ELF-1 (cell line): ENCODE results near the gene MMP28.
"Not testable (repeated sequence)": the region's sequence is repeated elsewhere in the genome, so short reads cannot be mapped to it uniquely, and the experiment has no call there.

ENCODE experiments used
- DNase-seq: peaks from one replicate; pipeline ENCODE4 v3.0.0-alpha.2; 2016; ENCODE audit warnings: low read depth, low spot score

Gene MMP28

DNA sequence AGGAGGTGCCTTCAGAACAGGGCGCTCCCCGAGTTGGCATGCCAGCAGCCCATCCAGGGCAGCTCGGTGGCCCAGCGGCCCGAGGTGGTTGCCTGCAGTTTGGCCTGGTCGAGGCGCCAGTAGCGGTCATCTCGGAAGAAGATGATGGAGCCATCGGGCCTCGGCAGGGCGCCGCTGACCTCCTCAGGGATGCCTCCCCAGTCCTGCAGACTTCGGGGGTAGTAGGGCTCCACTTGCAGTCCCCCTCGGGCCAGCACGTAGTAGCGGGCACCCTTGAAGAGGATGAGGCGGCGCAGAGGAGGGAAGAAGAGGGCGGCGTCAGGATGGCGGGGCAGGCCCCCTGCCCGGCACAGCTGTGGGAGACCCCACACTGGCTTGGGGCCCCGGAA is 29.0 kb downstream of the MMP28 start:
- no peak for DNase-seq

DNA sequence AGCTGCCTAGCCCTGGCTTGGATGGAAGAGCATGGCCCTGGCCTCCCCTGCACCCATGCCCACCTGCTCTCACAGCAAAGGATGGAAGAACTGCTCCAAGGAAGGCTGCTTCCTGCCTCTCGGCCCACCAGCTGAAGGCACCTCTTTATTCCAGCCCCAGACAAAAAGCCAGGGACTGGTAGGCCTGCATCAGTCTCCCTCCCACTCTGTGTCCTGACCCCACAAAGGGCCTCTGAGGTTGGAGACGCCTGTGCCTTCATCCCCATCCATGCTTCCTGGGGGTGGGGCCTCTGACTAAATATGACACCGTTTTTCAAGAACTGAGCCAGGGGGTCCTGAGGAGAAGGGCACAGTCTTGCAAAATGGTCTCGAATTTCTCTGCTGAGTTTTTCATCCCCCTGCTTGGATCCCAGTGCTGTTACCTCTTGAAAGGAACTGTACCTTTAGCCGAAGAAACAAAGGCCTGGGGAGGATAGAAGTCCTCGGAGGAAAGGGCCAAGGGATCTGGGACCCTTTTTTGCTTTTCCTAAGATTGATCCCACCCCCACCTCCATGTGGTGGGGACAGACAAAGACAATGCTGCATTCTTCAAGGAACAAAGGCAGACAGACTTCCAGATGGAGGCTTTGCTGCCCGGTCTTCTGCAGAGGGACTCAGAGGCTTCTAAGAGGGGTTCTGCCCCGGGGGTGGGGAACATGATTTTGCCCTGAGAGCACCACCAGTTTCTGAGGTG is 29.5 kb downstream of the MMP28 start:
- DNase-seq = no peak

DNA sequence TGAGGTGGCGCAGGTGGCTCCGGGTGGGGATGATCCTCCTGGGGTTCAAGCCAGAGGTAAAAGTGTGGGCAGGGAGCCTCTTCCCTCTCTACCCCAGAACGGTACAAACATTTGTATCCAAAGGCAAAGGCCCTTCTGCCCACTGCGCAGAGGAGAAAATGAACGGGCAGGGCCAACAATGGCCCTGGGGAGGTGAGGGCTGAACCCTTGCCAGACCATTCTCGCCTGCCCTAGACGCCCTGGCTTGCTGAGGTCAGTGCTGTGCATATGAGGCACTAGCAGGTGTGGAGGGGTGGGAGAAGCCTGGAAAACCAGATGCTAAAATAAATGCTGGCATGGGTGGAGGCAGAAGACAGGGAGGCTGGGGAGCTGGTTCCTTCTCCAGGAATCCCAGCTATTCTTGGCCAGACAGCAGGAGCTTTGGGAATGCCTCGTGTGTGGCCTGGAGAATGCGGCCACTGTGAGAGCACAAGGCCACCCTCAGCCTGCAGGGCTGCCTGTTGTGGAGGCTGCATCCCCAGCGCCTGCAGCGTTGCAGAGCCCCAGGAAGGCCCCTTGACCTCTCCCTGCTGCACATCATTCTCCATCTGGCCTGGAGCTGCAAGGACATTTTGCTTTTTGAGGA is 30.2 kb downstream of the MMP28 start:
- DNase-seq = peak; percentile 82

DNA sequence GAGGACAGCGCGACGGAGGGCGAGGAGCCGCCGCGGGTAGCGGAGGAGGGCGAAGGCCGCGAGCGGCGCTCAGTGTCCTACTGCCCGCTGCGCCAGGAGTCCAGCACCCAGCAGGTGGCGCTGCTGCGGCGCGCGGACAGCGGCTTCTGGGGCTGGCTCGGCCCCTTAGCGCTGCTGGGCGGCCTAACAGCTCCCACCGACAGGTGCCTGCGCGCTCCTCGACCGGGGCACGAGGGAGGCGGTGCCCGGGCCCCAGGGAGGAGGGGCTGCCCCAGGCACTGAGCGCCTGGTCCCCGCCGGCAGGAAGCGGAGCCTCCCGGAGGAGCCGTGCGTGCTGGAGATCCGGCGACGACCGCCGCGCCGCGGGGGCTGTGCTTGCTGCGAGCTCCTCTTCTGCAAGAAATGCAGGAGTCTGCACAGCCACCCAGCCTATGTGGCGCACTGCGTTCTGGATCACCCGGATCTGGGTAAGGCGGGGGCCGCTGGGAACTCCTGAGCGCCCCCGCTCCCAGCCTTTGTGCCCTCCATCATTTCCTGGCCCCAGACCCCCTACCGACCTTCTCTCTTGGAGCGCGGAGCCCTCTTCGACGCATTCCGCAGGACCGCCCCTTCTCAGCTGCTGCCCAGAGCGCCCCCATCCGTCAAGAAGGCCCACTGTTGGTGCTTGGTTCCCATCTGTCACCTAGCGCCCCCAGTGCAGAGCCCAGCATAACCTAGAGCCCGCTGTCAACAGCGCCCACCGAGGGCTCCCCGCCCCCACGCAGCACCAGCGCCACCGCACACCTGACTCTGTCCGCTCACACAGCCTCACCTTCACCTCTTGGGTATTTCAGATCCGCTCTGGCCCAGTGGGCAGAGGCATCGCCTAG is 31.1 kb downstream of the MMP28 start:
- DNase-seq = peak; percentile 99

DNA sequence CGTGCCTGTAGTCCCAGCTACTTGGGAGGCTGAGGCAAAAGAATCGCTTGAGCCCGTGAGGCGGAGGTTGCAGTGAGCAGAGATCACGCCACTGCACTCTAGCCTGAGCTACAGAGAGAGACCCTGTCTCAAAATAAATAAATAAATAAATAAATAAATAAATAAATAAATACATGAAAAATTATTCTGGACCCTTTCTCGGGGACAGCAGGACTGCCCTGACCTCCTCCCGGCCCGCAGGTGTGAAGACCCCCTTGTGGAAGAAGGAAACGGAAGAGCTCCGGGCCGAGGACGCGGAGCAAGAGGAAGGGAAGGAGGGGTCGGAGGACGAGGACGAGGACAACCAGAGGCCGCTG is 31.7 kb downstream of the MMP28 start:
- DNase-seq = no peak

DNA sequence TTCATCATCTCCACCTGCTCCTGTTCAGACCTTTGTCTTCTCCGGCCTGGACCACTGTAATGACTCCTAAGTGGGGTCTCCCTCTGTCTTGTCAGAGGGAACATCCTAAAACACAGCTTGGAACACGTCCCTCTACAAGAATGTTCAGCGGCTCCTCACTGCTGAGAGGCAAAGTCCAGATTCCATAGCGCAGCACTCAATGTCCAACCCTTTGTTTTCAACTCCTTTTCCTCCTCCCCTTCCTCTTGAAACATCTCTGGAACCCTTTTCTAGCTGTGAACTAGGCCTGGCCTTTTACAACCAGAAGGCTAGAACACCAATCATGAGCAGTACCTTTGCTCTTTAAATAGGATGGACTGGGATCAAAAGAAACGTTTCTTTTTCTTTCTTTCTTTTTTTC is 33.8 kb downstream of the MMP28 start:
- no peak for DNase-seq

DNA sequence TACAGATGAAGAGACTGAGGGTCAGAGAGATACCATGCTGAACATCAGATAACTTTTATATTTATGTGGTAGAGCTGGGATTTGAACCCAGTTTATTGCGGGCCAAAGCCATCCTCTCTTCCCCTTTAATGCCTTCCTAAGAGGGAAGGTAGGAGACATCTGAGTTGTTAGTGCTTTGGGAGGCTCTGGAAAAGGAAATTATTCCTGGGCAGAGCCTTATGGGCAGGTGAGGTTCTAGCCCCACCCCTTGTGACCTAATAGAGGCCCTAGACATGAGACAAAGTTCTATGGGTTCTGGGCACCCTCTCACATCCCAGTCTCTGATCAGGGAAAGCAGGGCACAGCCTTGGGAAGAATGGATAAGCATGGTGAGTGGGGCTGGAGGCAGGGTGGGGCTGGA is 34.9 kb downstream of the MMP28 start, which contains the start of gene C17orf50:
Gene C17orf50, plus strand, starts transcription at position 301 of the 400 bp plus-strand sequence. Its CDS starts 55 bp downstream, at position 356.
- no peak for DNase-seq

DNA sequence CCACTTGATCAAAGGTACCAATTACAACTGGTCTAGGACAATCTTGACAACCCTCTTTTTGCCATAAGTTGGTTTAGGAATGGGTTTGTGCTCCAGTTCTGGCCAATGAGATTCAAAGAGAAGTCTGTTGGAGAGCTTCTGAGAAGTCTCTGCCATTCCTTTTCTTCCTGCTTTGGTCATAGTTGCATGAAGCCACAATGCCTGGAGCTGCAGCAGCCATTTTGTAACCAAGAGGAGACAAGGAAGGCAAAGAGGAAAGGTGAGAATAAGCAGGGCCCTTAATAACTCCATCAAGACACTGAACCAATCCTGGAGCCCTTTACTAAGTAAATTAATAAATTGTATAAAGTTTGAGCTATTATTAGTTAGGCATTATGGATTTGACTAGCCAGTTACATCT is 38.2 kb downstream of the MMP28 start:
- DNase-seq = no peak

DNA sequence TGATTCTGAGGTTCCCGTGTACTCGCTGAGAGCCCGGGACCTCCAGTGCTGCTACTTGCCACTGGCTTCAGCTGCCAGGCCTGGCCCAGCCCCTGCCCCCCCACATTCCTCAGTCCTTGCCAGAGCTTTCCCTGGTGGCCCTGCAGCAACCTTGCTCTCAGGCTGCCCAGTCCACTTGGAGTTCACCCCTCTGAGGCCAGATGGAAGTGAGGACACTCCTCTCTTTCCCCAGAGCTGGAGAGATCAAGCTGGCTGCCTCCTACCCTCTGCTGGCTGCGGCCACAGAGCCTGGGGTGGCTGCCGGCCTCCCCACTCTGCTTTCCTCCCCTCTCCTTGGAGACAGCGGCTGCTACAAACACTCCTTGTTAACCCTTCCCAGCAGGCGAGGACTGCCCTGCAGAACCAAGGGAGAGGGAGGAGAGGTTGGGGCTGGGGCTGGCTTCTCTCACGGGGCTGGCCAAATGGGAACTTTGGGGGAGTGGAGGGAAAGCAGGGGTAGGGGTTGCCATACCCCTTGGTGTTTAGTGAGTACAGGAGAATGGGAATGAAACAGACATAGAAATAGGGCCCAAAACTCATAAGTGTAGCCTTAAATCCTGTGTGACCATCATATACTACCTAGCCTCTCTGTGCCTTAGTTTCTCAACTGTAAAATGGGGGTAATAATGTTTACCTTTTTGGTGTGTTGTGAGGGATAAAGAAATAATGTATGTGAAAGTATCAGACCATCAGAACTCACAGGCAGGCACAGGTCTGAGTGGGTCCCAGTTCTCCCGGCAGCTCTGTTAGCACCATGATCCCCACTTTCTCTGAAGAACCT is 42.3 kb downstream of the MMP28 start, which contains the start of gene GAS2L2:
Gene GAS2L2, minus strand, starts transcription at position 295 of the 820 bp plus-strand sequence. CDS start 389 bp downstream, outside the sequence.
- DNase-seq = no peak

DNA sequence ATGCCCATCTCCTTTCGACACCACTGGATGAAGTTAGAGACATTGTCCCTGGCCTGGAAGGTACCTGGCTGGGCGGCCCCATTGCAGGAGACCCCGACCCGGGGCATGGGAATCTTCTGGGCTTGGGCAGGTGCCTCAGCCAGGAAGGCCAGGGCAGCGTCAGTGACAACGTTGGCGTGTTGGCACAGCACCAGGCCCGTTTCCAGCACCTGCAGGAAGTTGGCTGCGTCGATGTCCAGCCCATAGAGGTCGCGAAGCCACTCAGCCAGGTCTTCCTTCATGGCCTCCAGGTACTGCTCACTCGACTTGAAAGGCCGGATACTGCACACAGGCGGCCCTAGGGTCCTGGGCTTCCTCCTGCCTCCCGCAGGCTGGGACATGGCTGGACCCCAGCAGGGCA is 43.0 kb downstream of the MMP28 start:
- no peak for DNase-seq

DNA sequence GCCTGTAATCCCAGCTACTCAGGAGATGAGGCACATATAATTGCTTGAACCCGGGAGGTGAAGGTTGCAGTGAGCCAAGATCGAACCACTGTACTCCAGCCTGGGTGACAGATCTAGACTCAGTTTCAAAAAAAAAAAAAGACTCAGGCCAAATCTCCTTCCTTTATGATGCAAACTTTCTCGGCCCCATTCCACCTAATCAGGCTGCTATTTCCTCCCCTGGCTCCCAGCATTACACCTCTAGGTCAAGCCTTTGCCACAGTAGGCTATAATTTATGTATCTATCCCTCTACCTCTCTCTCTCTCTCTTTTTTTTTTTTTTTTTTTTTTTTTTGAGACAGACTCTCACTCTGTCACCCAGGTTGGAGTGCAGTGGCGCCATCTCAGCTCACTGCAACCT is 43.9 kb downstream of the MMP28 start:
- not testable (repeated sequence) for DNase-seq

DNA sequence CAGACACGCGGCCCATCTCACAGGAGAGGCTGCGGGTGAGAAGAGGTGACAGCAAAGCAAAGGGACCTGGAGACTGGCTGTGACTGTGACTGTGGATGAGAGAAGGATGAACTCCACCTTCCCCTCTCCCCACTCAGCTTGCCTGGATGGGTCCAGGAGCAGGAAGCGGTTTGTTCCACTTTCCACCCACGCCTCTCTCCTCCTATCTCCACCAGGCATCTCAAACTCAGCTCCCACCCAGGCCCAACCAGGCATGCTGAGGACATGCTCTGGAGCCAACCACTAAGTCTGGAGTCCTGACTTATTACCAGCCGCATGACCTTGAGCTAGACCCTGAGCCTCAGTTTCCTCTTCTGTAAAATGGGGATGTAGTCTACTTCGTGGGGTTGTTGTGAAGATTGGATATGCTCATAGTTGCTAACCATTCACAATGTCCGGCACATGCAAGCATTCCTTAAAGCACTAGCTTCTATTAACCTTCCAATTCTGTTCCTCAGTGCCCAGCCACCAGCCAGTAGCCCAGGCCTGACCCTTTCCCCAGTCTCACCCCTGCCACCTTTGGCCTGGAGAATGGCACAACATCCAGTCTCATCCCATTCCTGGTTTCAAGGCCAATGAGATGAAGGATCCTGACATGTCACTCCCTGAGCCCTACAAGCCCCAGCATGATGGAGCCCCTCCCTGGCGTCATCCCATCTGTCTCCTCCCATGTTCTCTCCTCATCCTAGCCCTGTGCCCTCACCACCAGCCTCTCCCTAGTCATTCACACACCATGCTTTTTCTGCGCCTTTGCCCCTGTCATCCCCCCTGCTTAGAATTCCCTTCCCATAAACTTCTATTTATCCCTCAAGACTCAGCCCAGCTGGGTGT is 44.7 kb downstream of the MMP28 start:
- no peak for DNase-seq

DNA sequence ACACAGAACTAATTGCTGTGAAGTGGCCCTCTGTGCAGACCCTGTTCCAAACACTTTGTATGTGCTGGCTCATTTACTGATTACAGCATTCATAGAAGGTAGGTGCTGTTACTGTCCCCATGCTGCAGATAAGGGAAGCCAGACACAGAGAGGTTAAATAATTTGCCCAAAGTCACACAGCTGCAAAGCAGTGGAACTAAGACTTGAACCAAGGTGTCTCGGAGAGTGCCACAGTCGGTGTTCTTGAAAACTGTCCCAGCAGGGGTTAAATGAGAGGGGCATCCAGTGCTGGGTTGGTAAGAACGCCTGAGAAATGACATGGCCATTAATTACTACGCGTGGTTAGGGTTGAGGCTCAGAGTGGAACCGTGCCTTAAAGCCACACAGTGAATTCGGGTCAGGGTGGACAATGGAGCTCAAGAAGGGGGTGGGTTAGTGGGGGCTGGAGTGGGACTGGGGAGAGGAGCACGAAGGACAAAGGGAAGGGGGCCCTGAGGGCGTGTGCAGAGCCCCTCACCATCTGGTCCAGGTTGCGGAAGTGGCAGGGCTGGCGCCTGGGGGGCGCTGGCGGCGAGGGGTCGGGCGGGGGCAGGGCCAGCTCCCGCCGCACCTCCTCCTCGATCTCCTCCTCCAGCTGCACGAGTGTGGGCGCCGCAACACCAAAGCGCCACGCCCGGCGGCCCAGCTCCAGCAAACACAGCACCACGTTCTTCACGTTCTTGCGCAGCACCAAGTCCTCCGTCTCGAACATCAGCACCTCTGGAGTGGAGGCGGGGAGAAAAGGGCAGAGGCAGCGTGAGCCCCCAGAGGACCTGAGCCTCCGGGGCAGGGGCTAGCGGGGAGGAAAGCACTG is 45.7 kb downstream of the MMP28 start:
- peak; percentile 49 for DNase-seq

DNA sequence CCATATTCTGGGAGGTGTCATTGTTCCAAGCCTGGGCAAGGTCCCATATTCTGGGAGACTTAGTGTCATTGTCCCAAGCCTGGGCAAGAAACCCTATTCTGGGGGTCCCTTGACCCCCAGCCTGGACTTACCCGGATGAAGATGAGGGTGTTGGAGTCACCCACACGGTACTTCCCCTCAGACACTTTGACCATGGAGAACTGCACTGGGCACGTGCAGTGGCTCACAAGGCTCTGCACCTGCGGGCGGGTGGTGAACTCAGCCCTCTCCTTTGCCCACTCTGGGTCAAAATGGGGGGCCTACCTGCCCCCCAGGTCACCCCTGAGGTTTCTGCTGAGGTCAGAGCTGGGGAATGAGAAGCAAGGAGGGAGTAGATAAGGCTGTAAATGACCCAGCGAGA is 46.5 kb downstream of the MMP28 start:
- no peak for DNase-seq

DNA sequence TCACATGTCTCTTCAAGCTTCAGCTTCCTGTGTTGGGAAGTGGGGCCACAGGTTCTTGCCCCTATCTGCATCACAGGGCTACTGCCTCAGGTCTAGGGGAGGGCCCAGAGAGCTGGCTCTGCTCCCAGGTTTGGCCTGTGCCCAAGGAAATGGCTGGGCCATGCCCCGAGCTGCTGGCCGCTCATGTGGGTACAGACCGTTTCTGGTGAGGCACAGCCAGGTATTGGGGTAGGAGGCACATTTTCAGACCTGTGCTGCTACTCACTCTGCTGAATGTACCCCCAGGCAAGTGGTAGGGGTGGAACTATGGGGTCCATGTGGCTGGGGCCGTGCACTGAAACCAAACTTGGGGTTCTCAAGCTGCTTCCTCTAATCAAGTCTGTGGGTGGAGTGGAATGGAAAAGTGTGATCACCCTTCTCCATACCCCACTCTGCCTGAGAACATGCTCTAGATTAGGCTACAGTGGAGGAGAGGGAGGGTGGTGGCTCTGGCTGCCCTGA is 47.0 kb downstream of the MMP28 start:
- DNase-seq = no peak

DNA sequence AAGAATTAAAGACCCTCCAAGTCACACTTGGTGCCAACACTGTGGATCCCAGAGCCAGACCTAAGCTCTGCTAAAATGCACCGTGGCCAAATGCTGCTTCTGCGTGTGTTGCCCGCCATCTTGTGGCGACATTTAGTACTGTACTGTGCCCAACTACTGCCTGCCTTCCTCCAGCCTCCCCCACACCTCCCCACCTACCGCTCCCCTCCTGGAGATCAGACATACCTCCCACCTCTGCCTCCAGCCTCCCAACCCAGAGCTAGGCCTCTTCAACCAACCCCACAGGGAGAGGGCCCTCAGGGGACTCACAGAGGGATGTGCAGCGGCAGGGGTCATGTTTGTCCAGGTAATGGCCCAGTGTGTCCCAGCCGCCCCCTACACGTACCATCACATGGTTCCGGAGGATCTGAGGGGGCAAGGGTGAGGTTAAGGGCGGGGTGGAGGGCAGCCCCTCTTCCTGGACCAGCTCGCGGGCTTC is 47.9 kb downstream of the MMP28 start:
- DNase-seq = peak; percentile 91

DNA sequence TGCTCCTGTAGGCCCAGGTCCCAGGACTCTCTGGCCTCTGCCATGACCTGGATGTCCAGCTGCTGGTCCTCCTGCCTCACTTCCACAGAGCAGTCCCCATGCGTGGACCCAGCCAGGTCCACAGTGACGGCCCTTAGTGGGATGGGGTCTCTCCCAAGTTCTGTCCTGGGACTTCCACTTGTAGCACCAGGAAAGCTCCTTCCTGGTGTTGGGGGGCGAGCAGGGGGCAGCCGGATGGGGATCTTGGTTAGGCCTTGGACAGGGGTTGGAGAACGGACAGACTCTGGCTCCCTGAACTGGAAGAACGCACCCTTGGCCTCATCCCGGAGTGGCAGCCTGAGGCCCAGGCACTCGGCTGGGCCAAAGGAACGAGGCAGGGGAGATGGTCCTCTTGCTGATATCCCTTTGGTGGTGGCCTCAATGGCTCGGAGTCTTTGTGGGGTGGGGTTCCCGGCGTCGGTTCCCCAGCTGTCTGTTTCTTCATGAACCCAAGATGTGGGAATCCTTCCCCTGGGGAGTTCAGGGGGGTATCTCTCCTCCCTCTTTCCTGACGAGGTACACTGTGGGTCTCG is 49.6 kb downstream of the MMP28 start:
- no peak for DNase-seq

DNA sequence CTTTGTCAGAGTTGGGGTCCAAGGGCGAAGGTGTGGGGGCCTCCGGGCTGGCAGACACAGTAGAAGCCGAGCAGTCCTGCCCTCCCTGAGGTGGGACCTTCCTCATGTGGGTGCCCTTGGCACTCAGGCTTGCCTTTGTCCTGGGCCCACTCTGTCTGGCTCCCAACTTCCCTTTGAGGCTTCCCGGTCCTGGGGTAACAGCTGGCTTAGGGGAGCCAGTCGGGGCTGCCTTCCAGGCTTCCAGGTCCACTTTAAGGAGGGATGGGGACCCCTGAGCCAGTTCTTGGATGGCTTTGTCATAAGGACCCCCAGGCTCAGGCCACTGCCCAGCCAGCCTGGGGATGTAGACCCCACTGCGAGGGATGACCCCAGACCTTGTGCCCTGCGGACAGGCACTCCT is 50.2 kb downstream of the MMP28 start:
- no peak for DNase-seq

DNA sequence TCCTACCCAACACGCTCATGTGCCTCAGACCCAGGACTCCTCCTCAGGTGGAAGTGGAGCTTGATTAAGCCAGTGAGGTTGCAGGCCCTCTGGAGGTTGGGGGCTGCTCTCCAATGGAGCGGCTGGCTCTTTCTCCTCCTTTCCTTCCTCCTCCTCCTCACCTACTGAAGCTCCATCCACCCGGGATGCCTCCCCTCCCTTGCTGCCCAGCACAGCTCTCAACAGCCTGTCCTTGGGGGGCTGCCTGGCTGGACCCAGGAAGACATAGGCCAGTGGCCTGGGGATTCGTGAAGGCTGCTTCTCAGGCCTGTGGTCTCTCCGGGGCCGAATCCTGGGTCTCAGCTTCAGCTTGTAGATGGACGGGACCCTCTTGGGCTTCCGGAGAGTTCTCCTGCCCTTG is 50.6 kb downstream of the MMP28 start:
- DNase-seq = no peak
